Astrocyte (in vitro differentiated cells and primary cell): Measurements from ENCODE around the gene NTRK1. TPM values are rescaled to one million over a fixed set of nuclear protein-coding genes. Genes with fewer than 3 reads are reported as not detected.
A peak's percentile ranks its signal among the peaks of the same experiment; 100 is the strongest.

Source experiments
- DNase-seq: peaks from one replicate; pipeline ENCODE4 v3.0.0-alpha.2; 2010; ENCODE audit warnings: low read depth
- FAIRE-seq: peaks from 2 replicates; lab custom pipeline; 2011; peaks lifted over from hg19 to GRCh38; lab: Jason Lieb, UNC
- H2AFZ ChIP-seq: 2 replicates; pipeline ENCODE4 v1.6.0; 2012; ENCODE audit warnings: low read depth, low read length, inconsistent platforms
- H3K27ac ChIP-seq: 2 replicates; pipeline ENCODE4 v1.5.1; 2011; ENCODE audit warnings: low read depth, low read length, inconsistent platforms
- H3K27me3 ChIP-seq: 2 replicates; pipeline ENCODE4 v1.6.0; 2011; ENCODE audit warnings: low read length, inconsistent platforms; ENCODE audit not compliant: insufficient read depth
- H3K36me3 ChIP-seq: 2 replicates; pipeline ENCODE4 v1.5.1; 2011; ENCODE audit warnings: low read length, inconsistent platforms; ENCODE audit not compliant: insufficient read depth
- H3K4me1 ChIP-seq: 2 replicates; pipeline ENCODE4 v1.5.1; 2011; ENCODE audit warnings: low read length, inconsistent platforms; ENCODE audit not compliant: insufficient read depth
- H3K4me2 ChIP-seq: 2 replicates; pipeline ENCODE4 v1.6.0; 2012; ENCODE audit warnings: low read length, inconsistent platforms
- H3K4me3 ChIP-seq: 2 replicates; pipeline ENCODE4 v1.5.1; 2011; ENCODE audit warnings: low read depth, mild to moderate bottlenecking, low read length, inconsistent platforms; ENCODE audit not compliant: insufficient read depth
- H3K79me2 ChIP-seq: 2 replicates; pipeline ENCODE4 v1.6.0; 2012; ENCODE audit warnings: mild to moderate bottlenecking, low read length, inconsistent platforms; ENCODE audit not compliant: insufficient read depth
- H3K9ac ChIP-seq: 2 replicates; pipeline ENCODE4 v1.6.0; 2012; ENCODE audit warnings: mild to moderate bottlenecking, low read length, inconsistent platforms
- H3K9me3 ChIP-seq: 2 replicates; pipeline ENCODE4 v1.5.1; 2012; ENCODE audit warnings: low read depth, mild to moderate bottlenecking, low read length, inconsistent platforms; ENCODE audit not compliant: insufficient read depth
- H4K20me1 ChIP-seq: 2 replicates; pipeline ENCODE4 v1.6.0; 2012; ENCODE audit warnings: low read length, inconsistent platforms; ENCODE audit not compliant: insufficient read depth
- H3K27ac Mint-ChIP-seq: one replicate; pipeline ENCODE4 v1.8.0; 2021; ENCODE audit warnings: mild to moderate bottlenecking, mixed read lengths; ENCODE audit not compliant: unreplicated experiment
- H3K27me3 Mint-ChIP-seq: one replicate; pipeline ENCODE4 v1.8.0; 2021; ENCODE audit warnings: low read depth, mixed read lengths; ENCODE audit not compliant: unreplicated experiment
- H3K36me3 Mint-ChIP-seq: one replicate; pipeline ENCODE4 v1.8.0; 2021; ENCODE audit warnings: low read depth, mixed read lengths; ENCODE audit not compliant: unreplicated experiment
- H3K4me1 Mint-ChIP-seq: one replicate; pipeline ENCODE4 v1.8.0; 2021; ENCODE audit warnings: low read depth, mixed read lengths; ENCODE audit not compliant: unreplicated experiment
- H3K4me3 Mint-ChIP-seq: one replicate; pipeline ENCODE4 v1.8.0; 2021; ENCODE audit warnings: mild to moderate bottlenecking, moderate library complexity, mixed read lengths; ENCODE audit not compliant: unreplicated experiment
- H3K9me3 Mint-ChIP-seq: one replicate; pipeline ENCODE4 v1.8.0; 2021; ENCODE audit warnings: mild to moderate bottlenecking, mixed read lengths; ENCODE audit not compliant: unreplicated experiment
- CTCF ChIP-seq: IDR thresholded peaks from 2 replicates; pipeline ENCODE4 v1.5.1; 2011; ENCODE audit warnings: low read depth, mild to moderate bottlenecking, inconsistent platforms, low read length, moderate library complexity; ENCODE audit not compliant: insufficient read depth
- EZH2 ChIP-seq: IDR thresholded peaks from 2 replicates; pipeline ENCODE4 v1.6.1; 2012; ENCODE audit warnings: mild to moderate bottlenecking, low read length, inconsistent platforms; ENCODE audit not compliant: insufficient read depth
- total RNA-seq: library from RNA; stranded (reverse); gene quantifications from 2 replicates; pipeline ENCODE4 v1.2.1, GENCODE V29; 2021

NTRK1 gene
- total RNA-seq, 1 donor from 2014 or later: 0.27 TPM

GRCh38 chr1:156894711-156895454 is 34.2 kb downstream of the NTRK1 start:
- H3K9ac ChIP-seq: peak overlapping the region; percentile 76
- H3K27me3 Mint-ChIP-seq: peaks cover 20% of the 10 kb centered on the region
- TF ChIP-seq EZH2: no peak
- TF ChIP-seq CTCF: no peak
- peaks cover 69% of the 10 kb centered on the region for H3K4me1 ChIP-seq
- H3K4me3 Mint-ChIP-seq: peak overlapping the region; percentile 30
- H3K79me2 ChIP-seq: peaks cover 39% of the 10 kb centered on the region
- peaks cover 2% of the 10 kb centered on the region for H3K36me3 Mint-ChIP-seq
- peak overlapping the region; percentile 63 for H3K4me3 ChIP-seq
- no peaks in the 10 kb centered on the region for H3K36me3 ChIP-seq
- H3K27me3 ChIP-seq: no peaks in the 10 kb centered on the region
- peak overlapping the region; percentile 74 for H3K27ac ChIP-seq
- H3K4me2 ChIP-seq: peak overlapping the region; percentile 82
- FAIRE-seq (no peak), DNase-seq (no peak)
- no peak overlapping the region for H2AFZ ChIP-seq
- H3K9me3 ChIP-seq: no peaks in the 10 kb centered on the region
- peak overlapping the region; percentile 98 for H3K27ac Mint-ChIP-seq
- peaks cover 3% of the 10 kb centered on the region for H3K9me3 Mint-ChIP-seq
- H4K20me1 ChIP-seq: no peaks in the 10 kb centered on the region
- peaks cover 43% of the 10 kb centered on the region for H3K4me1 Mint-ChIP-seq

- Mint-ChIP-seq H3K4me3 (peak overlapping the region; percentile 36), H3K36me3 (peaks cover 2% of the 10 kb centered on the region), H3K27ac (peak overlapping the region; percentile 98), H3K4me1 (peaks cover 47% of the 10 kb centered on the region), H3K27me3 (peaks cover 17% of the 10 kb centered on the region), H3K9me3 (peaks cover 3% of the 10 kb centered on the region)
- H3K36me3 ChIP-seq: no peaks in the 10 kb centered on the region
- H3K9ac ChIP-seq: peak overlapping the region; percentile 76
- peak overlapping the region; percentile 74 for H3K27ac ChIP-seq
- no peak overlapping the region for H2AFZ ChIP-seq
- FAIRE-seq: no peak
- DNase-seq: no peak
- peak overlapping the region; percentile 82 for H3K4me2 ChIP-seq
- H3K79me2 ChIP-seq: peaks cover 45% of the 10 kb centered on the region
- no peak for TF ChIP-seq EZH2
- no peaks in the 10 kb centered on the region for H3K9me3 ChIP-seq
- H3K4me3 ChIP-seq: peak overlapping the region; percentile 2
- peaks cover 73% of the 10 kb centered on the region for H3K4me1 ChIP-seq
- no peaks in the 10 kb centered on the region for H3K27me3 ChIP-seq
- no peaks in the 10 kb centered on the region for H4K20me1 ChIP-seq
Observed at GRCh38 chr1:156895455-156895812, 34.8 kb downstream of the NTRK1 start.

- Histone ChIP-seq H3K9ac (peak overlapping the region; percentile 76), H3K4me2 (peak overlapping the region; percentile 82), H3K79me2 (peaks cover 50% of the 10 kb centered on the region), H3K9me3 (no peaks in the 10 kb centered on the region), H3K4me1 (peaks cover 75% of the 10 kb centered on the region), H4K20me1 (peaks cover 3% of the 10 kb centered on the region), H3K27me3 (no peaks in the 10 kb centered on the region), H3K4me3 (no peak overlapping the region), H2AFZ (no peak overlapping the region), H3K27ac (peak overlapping the region; percentile 96), H3K36me3 (no peaks in the 10 kb centered on the region)
- peaks cover 3% of the 10 kb centered on the region for H3K9me3 Mint-ChIP-seq
- no peak for DNase-seq
- no peak for TF ChIP-seq CTCF
- TF ChIP-seq EZH2: no peak
- H3K27ac Mint-ChIP-seq: peak overlapping the region; percentile 98
- peaks cover 48% of the 10 kb centered on the region for H3K4me1 Mint-ChIP-seq
- peak overlapping the region; percentile 36 for H3K4me3 Mint-ChIP-seq
- no peak for FAIRE-seq
- peaks cover 2% of the 10 kb centered on the region for H3K36me3 Mint-ChIP-seq
- H3K27me3 Mint-ChIP-seq: peaks cover 12% of the 10 kb centered on the region
Observed at GRCh38 chr1:156895927-156896326, 35.3 kb downstream of the NTRK1 start.
